OCI-LY3 (cell line): ENCODE data around the gene HORMAD2.

Experiments used
- EZH2phosphoT487 ChIP-seq: fragments of 200-600 bp; shearing (Covaris generic); IDR thresholded peaks from 2 replicates; pipeline ENCODE4 v1.6.1; 2018; ENCODE audit warnings: antibody characterized with exemption, mixed run types, low read depth
- TF ChIP-seq, protein P1 (sequence below): fragments of 200-600, 300-600 bp; sonication (generic); IDR thresholded peaks from 2 replicates; pipeline ENCODE4 v1.5.1; 2014; ENCODE audit warnings: antibody characterized with exemption, low read length, low read depth

DNA sequence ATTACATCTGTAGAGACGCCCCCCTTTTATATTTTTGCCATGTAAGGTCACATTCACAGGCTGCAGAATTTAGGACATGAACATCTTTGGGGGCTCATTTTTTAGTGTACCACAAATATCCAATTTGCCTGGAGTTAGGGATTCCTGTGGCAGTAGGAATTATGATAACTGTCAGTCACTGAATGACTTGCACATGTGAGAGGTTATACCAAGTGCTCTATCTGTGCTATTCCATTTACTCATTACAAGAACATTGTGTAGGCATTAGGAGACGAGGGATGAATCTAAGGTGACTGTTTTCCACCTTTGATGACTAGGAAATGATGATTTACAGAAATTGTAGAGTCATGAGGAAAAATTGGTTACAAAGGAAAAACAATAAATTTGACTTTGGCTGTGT is 87.0 kb downstream of the HORMAD2 start:
- TF ChIP-seq, protein P1, sequence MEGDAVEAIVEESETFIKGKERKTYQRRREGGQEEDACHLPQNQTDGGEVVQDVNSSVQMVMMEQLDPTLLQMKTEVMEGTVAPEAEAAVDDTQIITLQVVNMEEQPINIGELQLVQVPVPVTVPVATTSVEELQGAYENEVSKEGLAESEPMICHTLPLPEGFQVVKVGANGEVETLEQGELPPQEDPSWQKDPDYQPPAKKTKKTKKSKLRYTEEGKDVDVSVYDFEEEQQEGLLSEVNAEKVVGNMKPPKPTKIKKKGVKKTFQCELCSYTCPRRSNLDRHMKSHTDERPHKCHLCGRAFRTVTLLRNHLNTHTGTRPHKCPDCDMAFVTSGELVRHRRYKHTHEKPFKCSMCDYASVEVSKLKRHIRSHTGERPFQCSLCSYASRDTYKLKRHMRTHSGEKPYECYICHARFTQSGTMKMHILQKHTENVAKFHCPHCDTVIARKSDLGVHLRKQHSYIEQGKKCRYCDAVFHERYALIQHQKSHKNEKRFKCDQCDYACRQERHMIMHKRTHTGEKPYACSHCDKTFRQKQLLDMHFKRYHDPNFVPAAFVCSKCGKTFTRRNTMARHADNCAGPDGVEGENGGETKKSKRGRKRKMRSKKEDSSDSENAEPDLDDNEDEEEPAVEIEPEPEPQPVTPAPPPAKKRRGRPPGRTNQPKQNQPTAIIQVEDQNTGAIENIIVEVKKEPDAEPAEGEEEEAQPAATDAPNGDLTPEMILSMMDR: no peak
- TF ChIP-seq EZH2phosphoT487: no peak
